A549 (cell line): ENCODE data around the gene IFT80. TPM values are rescaled to one million over a fixed set of nuclear protein-coding genes. Genes with fewer than 3 reads are reported as not detected.
A peak's percentile ranks its signal among the peaks of the same experiment; 100 is the strongest.

Experiments
- ATAC-seq, 2 experiments: fragments of 200-7000 bp in 1 of 2; fragments of >200 bp in 1 of 2; cut with Nextera tagmentation in 1 of 2; cut with Tn5 transposase in 1 of 2; 3 replicates each; pipeline versions ENCODE4 v1.8.0 to v1.9.1; 2018 to 2020; ENCODE audit warnings: mild to moderate bottlenecking in 1 of 2, moderate library complexity in 1 of 2
- CTCF ChIA-PET: fragments of 300-600 bp; sonication (Branson Sonifier 250); formaldehyde crosslinking; extraction: SDS; loops from one replicate; lab custom pipeline; 2021; ENCODE audit warnings: antibody characterized with exemption, inconsistent platforms; lab: Yijun Ruan, JAX
- POLR2A ChIA-PET: fragments of 350-600 bp; formaldehyde crosslinking; extraction: SDS; loops from one replicate; lab custom pipeline; 2021; ENCODE audit warnings: antibody characterized with exemption, inconsistent platforms; lab: Yijun Ruan, JAX
- DNase-seq, 2 experiments: peaks; one replicate each; pipeline versions ENCODE4 v3.0.0 to v3.0.0-alpha.2; 2011 to 2016; ENCODE audit warnings: low read depth in 1 of 2, low spot score in 1 of 2
- FAIRE-seq: peaks from 2 replicates; lab custom pipeline; 2011; peaks lifted over from hg19 to GRCh38; lab: Jason Lieb, UNC
- H3K27ac ChIP-seq, 2 experiments: fragments of >200 bp; sonication (Bioruptor Twin); formaldehyde crosslinking; 3 replicates each; pipeline ENCODE4 v1.5.1; 2016 to 2017
- H3K4me1 ChIP-seq: fragments of >200 bp; sonication (Bioruptor Twin); formaldehyde crosslinking; 3 replicates; pipeline ENCODE4 v1.6.1; 2016
- H3K4me2 ChIP-seq: fragments of >200 bp; sonication (Bioruptor Twin); formaldehyde crosslinking; 3 replicates; pipeline ENCODE4 v1.6.1; 2016
- H3K4me3 ChIP-seq: fragments of >200 bp; sonication (Bioruptor Twin); formaldehyde crosslinking; 3 replicates; pipeline ENCODE4 v1.5.1; 2016
- H3K9me3 ChIP-seq: fragments of >200 bp; sonication (Bioruptor Twin); formaldehyde crosslinking; 3 replicates; pipeline ENCODE4 v1.6.1; 2016
- CBX2 ChIP-seq: fragments of 200-600 bp; sonication (generic); IDR thresholded peaks from 2 replicates; pipeline ENCODE4 v1.6.1; 2016; ENCODE audit warnings: low read depth, mild to moderate bottlenecking, borderline replicate concordance
- CBX8 ChIP-seq: fragments of 200-600 bp; sonication (generic); IDR thresholded peaks from 2 replicates; pipeline ENCODE4 v1.6.1; 2016
- E2F6 ChIP-seq: IDR thresholded peaks from 2 replicates; pipeline ENCODE4 v1.6.1; 2012; ENCODE audit warnings: low read depth, borderline replicate concordance
- EHF ChIP-seq: fragments of 250-450 bp; sonication (Bioruptor Pico); IDR thresholded peaks from 2 replicates; pipeline ENCODE4 v1.5.0; 2020; ENCODE audit warnings: mild to moderate bottlenecking
- FOSB ChIP-seq: fragments of 250-450 bp; sonication (Bioruptor Pico); IDR thresholded peaks from 2 replicates; pipeline ENCODE4 v1.5.0; 2020; ENCODE audit warnings: mild to moderate bottlenecking, moderate library complexity
- GATA3 ChIP-seq: IDR thresholded peaks from 2 replicates; pipeline ENCODE4 v1.6.1; 2012; ENCODE audit warnings: borderline replicate concordance
- HDAC2 ChIP-seq: fragments of 200-600 bp; sonication (generic); IDR thresholded peaks from 2 replicates; pipeline ENCODE4 v1.6.1; 2016
- JUNB ChIP-seq: fragments of >200 bp; sonication (Bioruptor Twin); formaldehyde crosslinking; IDR thresholded peaks from 2 replicates; pipeline ENCODE4 v1.6.1; 2016
- MAFK ChIP-seq: fragments of 450-650 bp; IDR thresholded peaks from 2 replicates; pipeline ENCODE4 v1.6.1; 2014; ENCODE audit not compliant: partially characterized antibody
- MYC ChIP-seq: IDR thresholded peaks from 2 replicates; pipeline ENCODE4 v1.6.1; 2012; ENCODE audit warnings: mild to moderate bottlenecking, inconsistent platforms, low read length, improper control_type of control experiment, borderline replicate concordance
- NPAS2 ChIP-seq: fragments of 250-450 bp; sonication (Bioruptor Pico); IDR thresholded peaks from 2 replicates; pipeline ENCODE4 v1.8.0; 2022; ENCODE audit warnings: mild to moderate bottlenecking, moderate library complexity, borderline replicate concordance
- NR3C1 ChIP-seq: fragments of >200 bp; sonication (Bioruptor Twin); formaldehyde crosslinking; IDR thresholded peaks from 3 replicates; pipeline ENCODE4 v1.6.1; 2017
- RARB ChIP-seq: fragments of 250-450 bp; sonication (Bioruptor Pico); IDR thresholded peaks from 2 replicates; pipeline ENCODE4 v1.8.0; 2021; ENCODE audit warnings: mild to moderate bottlenecking, moderate library complexity
- REST ChIP-seq: fragments of 200-600 bp; sonication (generic); IDR thresholded peaks from 2 replicates; pipeline ENCODE4 v1.6.1; 2016; ENCODE audit warnings: antibody characterized with exemption, mild to moderate bottlenecking, moderate library complexity
- SMC3 ChIP-seq: fragments of >200 bp; sonication (Bioruptor Twin); formaldehyde crosslinking; IDR thresholded peaks from 3 replicates; pipeline ENCODE4 v1.6.1; 2018; ENCODE audit warnings: inconsistent platforms
- SREBF2 ChIP-seq: fragments of 450-650 bp; IDR thresholded peaks from 2 replicates; pipeline ENCODE4 v1.6.1; 2014; ENCODE audit warnings: mild to moderate bottlenecking, moderate library complexity
- ZFP36 ChIP-seq: fragments of 450-650 bp; IDR thresholded peaks from 2 replicates; pipeline ENCODE4 v1.6.1; 2014; ENCODE audit warnings: borderline replicate concordance; ENCODE audit not compliant: partially characterized antibody
- ZNF302 ChIP-seq: fragments of 250-450 bp; sonication (Bioruptor Pico); IDR thresholded peaks from 2 replicates; pipeline ENCODE4 v1.9.0; 2021; ENCODE audit warnings: inconsistent platforms, mild to moderate bottlenecking, moderate library complexity
- WGBS: methylation state at CpG from one replicate; pipeline ENCODE4 v1.1.6; 2017; ENCODE audit errors: missing lambda C conversion rate; 5-methylcytosine and 5-hydroxymethylcytosine counted together
- polyA plus RNA-seq, 4 experiments: library from polyadenylated mRNA; depleted of rRNA in 3 of 4; stranded (reverse); fragments of >200 nt; fragmentation: RNase III in 1 of 4; extraction: RNeasy Plus Mini Kit Qiagen cat#74134 plus additional on column Dnase treatment in 1 of 4; gene quantifications; 2 replicates in 3 of 4; 3 replicates in 1 of 4; pipeline ENCODE4 v1.2.3, GENCODE V29; 2011 to 2017

Gene IFT80
- polyA plus RNA-seq, 2 of the 4 experiments (the other 2 are of a cell fraction), result 30.6 to 41.8 TPM

GRCh38 chr3:160302806-160303205 is 96.2 kb downstream of the IFT80 start:
- DNase-seq, result no peak
- no peak overlapping the region for H3K4me2 ChIP-seq
- no peak overlapping the region for H3K27ac ChIP-seq
- POLR2A ChIA-PET, result no interaction called here
- ATAC-seq, result no peak
- TF ChIP-seq FOSB (CRISPR knock-in tag), result no peak
- TF ChIP-seq HDAC2, result no peak
- no peak for FAIRE-seq
- H3K4me3 ChIP-seq, result no peak overlapping the region
- no peaks in the 10 kb centered on the region for H3K4me1 ChIP-seq
- CTCF ChIA-PET, result no interaction called here
- H3K9me3 ChIP-seq, result no peaks in the 10 kb centered on the region

- FAIRE-seq (no peak), ATAC-seq (no peak), DNase-seq (no peak)
- ChIA-PET CTCF (no interaction called here), POLR2A (no interaction called here)
- Histone ChIP-seq H3K9me3 (no peaks in the 10 kb centered on the region), H3K4me3 (no peak overlapping the region), H3K27ac (no peak overlapping the region), H3K4me1 (no peaks in the 10 kb centered on the region), H3K4me2 (no peak overlapping the region)
- no peak for TF ChIP-seq ZFP36
- TF ChIP-seq JUNB, result no peak
- TF ChIP-seq RARB (CRISPR knock-in tag), result no peak
- TF ChIP-seq NPAS2 (CRISPR knock-in tag), result no peak
- TF ChIP-seq GATA3, result no peak
- TF ChIP-seq REST, result no peak
- no peak for TF ChIP-seq ZNF302
- no peak for TF ChIP-seq CBX2
Observed at GRCh38 chr3:160296591-160296990, 102.4 kb downstream of the IFT80 start.

GRCh38 chr3:160291909-160292299 is 107.1 kb downstream of the IFT80 start:
- Histone ChIP-seq H3K9me3 (no peaks in the 10 kb centered on the region), H3K4me1 (peaks cover 5% of the 10 kb centered on the region; the same call in 1 of the 3 replicates), H3K4me2 (no peak overlapping the region), H3K4me3 (no peak overlapping the region), H3K27ac (no peak overlapping the region)
- CTCF ChIA-PET, result interaction anchor here (0.6 kb wide), 1 partner anchor 254 kb away, joined by 3 read pairs; no protein-coding TSS in a partner anchor
- ATAC-seq, result no peak
- POLR2A ChIA-PET, result no interaction called here
- 91% methylated on average over 3 of the region's 3 CpGs for WGBS
- no peak for FAIRE-seq
- DNase-seq, result no peak
- TF ChIP-seq NR3C1 (no peak), SMC3 (no peak), CBX8 (no peak), SREBF2 (no peak), ZNF302 (no peak), EHF (no peak), E2F6 (no peak), CBX2 (no peak), MYC (no peak), MAFK (no peak)

- POLR2A ChIA-PET, result no interaction called here
- CTCF ChIA-PET, result interaction anchor here (0.6 kb wide), 1 partner anchor 254 kb away, joined by 3 read pairs; no protein-coding TSS in a partner anchor
- no peak for FAIRE-seq
Observed at GRCh38 chr3:160291290-160291908, 107.6 kb downstream of the IFT80 start.

More at GRCh38 chr3:160291290-160291908, 107.6 kb downstream of the IFT80 start:
- no peak overlapping the region for H3K4me2 ChIP-seq
- H3K4me3 ChIP-seq, result no peak overlapping the region
- peak in 1 of 2 experiments; percentile 2 for DNase-seq
- TF ChIP-seq CBX2 (no peak), GATA3 (no peak), ZNF302 (no peak)
- TF ChIP-seq, all 56 proteins: peak for 0
- 83% methylated on average over 5 of the region's 5 CpGs for WGBS
- no peaks in the 10 kb centered on the region for H3K9me3 ChIP-seq
- no peak for ATAC-seq
- H3K4me1 ChIP-seq, result peaks cover 5% of the 10 kb centered on the region; the same call in 1 of the 3 replicates
- no peak overlapping the region for H3K27ac ChIP-seq
